ENCODE results near the gene CHSY1.
A peak's percentile ranks its signal among the peaks of the same experiment; 100 is the strongest.

Gene CHSY1

DNA sequence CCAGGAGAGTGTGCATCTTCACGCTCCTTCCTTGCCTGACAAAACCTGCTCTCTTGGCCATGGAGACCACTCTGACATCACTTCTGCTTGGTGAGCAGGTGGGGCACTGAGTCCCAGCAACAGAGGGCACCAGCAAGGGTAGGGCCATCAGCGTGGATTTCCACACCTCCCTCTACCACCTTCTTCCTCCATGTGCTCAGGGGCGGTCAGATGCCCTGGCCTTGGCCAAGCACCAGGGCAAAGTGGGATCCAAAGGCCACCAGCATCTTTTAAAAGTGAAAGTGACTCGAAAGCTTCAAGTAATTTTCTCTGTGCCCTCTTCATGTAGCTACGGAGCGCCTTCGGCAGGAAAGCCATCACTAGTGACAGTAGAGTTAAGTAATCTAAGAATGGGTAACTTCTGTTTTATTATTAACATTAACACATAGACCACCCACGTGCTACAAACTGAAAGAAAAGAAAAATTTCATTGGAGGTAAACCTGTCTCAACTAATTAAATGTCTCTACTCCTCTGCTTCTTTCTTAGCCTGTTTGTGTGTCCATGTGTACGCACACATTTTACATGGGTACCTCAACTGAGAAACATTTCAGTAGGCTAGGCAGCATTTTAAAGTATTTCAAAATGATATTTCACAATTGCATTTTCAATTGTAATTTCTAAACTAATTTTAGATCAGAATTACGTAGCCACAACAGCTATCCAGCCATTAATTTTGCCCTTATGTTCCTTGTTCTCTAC lies 57.9 kb downstream of the CHSY1 start:
- Mint-ChIP-seq H3K27ac (no peak overlapping the region), H3K4me3 (no peak overlapping the region), H3K27me3 (no peaks in the 10 kb centered on the region), H3K36me3 (peaks cover 5% of the 10 kb centered on the region), H3K9me3 (no peaks in the 10 kb centered on the region), H3K4me1 (peaks cover 65% of the 10 kb centered on the region)
- no peak for ATAC-seq

DNA sequence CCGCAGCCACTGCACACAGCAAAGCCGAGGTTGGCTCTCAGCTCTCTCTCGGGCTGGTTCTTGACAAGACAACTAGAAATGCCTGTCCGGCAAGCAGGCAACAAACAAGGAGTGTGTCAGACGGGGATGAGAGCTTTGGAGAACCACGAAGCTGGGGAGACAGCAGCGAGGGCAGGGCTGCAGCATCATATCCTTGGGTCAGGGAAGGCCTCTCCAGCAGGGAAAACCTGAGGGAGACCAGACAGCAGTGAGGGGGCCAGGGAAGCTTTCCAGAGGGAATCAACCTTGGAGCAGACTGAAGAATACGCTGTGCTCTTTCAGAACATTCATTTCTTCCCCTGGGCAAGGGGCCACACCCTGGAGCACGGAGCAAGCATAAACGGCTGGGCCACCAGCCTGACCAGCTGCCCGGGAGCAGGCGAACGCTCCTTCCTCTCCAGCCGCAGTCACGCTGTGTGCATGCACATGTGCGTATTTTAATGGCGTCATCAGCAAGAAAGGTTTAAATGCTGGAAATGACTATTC lies 58.7 kb downstream of the CHSY1 start:
- Mint-ChIP-seq H3K9me3 (no peaks in the 10 kb centered on the region), H3K4me3 (no peak overlapping the region), H3K27me3 (no peaks in the 10 kb centered on the region), H3K4me1 (peaks cover 68% of the 10 kb centered on the region), H3K36me3 (peaks cover 7% of the 10 kb centered on the region), H3K27ac (no peak overlapping the region)
- no peak for ATAC-seq

DNA sequence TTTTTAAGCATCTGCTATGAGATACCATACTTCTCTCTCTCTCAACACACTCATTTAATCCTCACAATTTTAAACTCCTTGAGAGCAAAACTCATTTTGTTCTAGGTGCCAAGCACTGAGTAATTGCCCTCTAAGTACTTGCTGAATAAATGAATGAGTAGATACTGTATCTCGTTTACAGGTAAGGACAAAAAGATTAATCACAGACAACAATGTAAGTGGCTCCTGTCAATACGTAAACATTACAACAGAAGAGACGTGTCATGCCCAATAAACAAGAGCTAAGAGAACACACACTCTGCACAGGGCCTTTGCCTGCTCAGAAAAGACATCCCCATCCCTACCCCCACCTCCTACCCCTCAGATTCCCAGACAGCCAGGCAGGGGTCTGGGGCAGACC lies 59.8 kb downstream of the CHSY1 start:
- Mint-ChIP-seq H3K36me3 (peaks cover 7% of the 10 kb centered on the region), H3K27ac (no peak overlapping the region), H3K4me1 (peaks cover 68% of the 10 kb centered on the region), H3K9me3 (no peaks in the 10 kb centered on the region), H3K4me3 (no peak overlapping the region), H3K27me3 (no peaks in the 10 kb centered on the region)
- ATAC-seq: no peak

DNA sequence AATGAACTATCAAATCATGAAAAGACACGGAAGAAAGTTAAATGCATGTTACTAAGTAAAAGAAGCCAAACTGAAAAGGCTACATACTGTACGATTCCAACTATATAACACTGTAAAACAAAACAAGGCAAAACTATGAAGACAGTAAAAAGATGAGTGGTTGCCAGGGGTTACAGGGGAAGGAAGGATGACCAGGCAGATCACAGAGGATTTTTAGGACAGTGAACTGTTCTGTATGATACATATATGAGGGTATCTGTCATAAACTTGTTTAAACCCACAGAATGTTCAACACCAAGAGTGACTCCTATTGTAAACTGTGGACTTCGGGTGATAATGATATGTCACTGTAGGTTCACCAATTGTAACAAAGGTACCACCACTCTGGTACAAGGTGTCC lies 60.6 kb downstream of the CHSY1 start:
- Mint-ChIP-seq H3K36me3 (peaks cover 7% of the 10 kb centered on the region), H3K9me3 (no peaks in the 10 kb centered on the region), H3K27ac (no peak overlapping the region), H3K4me3 (no peak overlapping the region), H3K27me3 (no peaks in the 10 kb centered on the region), H3K4me1 (peaks cover 66% of the 10 kb centered on the region)
- ATAC-seq: no peak

DNA sequence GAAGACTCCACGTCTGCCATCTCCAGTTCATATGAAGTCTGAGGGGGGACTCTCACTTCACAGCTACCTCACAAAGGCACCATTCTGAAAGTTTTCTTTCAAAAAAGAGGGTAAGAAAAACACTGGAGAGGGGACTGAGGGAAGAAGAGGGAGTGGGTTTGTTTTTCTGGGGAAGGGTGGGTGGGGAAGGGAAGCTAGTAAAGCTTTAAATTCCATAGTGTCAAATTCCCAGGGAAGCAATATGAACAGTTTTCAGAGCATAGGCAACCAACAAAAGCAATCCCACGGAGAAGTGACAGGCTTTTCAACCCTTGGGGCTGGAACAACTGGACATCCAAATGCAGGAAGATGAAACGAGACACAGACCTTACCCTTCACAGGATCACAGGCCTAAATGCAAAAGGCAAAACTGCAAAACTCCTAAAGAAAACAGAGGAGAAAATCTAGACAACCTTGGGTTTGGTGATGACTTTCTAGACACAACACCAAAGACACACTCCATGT lies 61.7 kb downstream of the CHSY1 start:
- no peak for ATAC-seq
- Mint-ChIP-seq H3K27ac (no peak overlapping the region), H3K27me3 (no peaks in the 10 kb centered on the region), H3K36me3 (peaks cover 11% of the 10 kb centered on the region), H3K4me3 (no peak overlapping the region), H3K4me1 (peaks cover 73% of the 10 kb centered on the region), H3K9me3 (no peaks in the 10 kb centered on the region)

DNA sequence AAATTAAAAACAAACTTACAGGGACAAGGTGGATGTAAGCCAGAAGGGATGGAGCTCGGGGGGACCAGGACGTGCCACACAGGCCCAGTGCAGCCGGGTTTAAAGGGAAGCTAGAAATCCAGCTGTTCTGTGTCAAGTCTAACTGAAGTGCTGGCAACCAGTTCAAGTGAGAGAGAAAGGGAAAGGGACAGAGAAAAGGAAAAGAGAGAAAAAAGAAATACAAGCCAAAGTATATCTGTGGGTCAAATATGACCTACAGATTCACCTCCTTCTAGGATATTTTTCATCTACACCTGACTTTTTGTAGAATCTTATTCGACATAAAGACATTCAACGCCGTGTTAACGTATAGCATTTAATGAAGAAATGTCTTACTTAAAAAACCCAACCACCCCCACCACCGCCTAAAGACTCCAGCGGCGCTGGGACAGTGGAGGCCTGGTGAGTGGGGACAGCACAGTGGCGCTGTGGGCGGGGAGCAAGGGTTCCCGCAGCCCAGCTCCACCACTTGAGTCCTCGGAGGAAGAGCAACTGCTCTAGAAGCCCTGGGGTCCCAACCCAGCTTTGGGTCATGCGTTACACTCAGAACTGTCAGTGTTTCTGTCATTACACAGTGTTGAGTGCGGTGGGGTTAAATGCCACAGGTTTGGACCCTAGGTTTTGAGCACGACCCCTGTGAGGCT lies 62.3 kb downstream of the CHSY1 start:
- ATAC-seq: no peak
- Mint-ChIP-seq H3K9me3 (no peaks in the 10 kb centered on the region), H3K4me3 (no peak overlapping the region), H3K4me1 (peaks cover 74% of the 10 kb centered on the region), H3K27ac (peak overlapping the region; percentile 77), H3K36me3 (peaks cover 11% of the 10 kb centered on the region), H3K27me3 (no peaks in the 10 kb centered on the region)

DNA sequence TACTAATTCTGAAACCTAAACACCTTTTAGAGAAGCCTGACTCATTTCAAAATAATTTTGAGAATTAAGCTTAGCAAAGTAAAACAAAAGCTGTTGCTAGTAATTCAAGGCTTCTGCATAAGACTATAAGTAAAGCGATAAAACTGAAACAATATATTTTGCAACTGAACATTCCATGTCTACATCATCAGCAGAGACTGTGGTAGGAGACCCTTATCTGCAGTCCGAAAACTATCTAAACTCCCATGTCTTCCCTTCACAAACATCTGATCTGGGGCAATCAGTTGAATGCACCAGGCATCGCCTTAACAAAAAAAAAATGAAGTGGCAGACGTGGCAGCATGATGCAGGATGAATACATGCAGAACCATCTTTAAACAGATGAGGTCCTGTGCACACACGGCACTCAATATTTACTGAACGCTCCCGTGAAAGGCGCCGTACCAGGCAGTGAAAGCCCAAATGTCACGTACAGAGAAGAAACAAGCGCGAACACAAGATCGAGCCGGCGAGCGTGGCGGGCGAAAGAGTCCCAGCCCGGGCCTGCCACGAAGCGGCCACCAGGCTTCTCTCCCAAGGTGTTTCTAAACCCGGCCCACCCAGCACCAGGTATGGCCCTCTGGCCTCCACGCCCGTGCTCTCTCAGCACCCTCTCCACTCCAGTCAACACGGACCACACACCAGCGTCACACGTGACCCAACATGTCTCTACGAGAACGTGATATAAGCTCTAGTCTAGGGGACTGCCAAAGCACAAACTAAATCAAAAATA lies 63.0 kb downstream of the CHSY1 start:
- Mint-ChIP-seq H3K36me3 (peaks cover 11% of the 10 kb centered on the region), H3K27me3 (no peaks in the 10 kb centered on the region), H3K27ac (peak overlapping the region; percentile 77), H3K4me1 (peaks cover 67% of the 10 kb centered on the region), H3K4me3 (peak overlapping the region; percentile 38), H3K9me3 (no peaks in the 10 kb centered on the region)
- ATAC-seq: peak; percentile 65

DNA sequence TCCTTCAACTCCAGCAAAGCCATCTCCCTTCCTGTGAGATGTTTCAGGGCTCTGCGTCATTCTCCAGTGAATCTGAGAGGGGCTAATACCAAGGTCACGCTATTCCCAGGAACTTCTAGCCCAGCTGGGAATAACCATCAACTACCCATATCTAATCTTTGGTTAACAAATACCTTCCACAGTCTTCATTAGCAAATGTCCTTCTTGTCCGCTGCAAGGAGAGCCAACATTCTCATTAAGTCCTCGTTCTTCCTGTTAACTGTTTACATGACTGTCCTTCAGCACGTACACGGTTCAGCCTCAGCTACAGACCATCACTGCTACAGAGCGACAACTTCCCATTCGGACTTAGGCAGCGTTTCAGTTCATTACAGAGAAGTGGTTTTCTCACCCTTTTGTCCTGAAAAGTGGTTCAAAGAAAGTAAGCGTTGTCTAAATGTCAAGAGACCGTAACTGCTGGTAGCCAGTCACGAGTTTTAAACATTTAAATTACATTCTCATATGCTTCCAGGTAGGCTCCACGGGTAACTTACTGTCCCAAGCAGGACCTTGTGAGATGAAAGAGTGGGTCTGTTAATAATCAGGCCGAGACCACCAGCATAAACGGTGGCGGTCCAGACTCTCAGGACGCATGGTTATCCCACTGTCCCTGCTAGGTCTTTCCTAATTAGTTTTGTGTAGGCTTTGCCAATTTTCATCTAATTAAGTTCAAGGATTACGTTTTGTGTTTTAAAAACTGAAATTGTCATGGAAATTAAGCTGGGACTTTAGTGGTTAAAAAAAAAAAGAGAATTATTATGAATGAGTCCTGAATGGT lies 63.8 kb downstream of the CHSY1 start:
- H3K36me3 Mint-ChIP-seq: peaks cover 18% of the 10 kb centered on the region
- peak overlapping the region; percentile 77 for H3K27ac Mint-ChIP-seq
- peak; percentile 77 for ATAC-seq

DNA sequence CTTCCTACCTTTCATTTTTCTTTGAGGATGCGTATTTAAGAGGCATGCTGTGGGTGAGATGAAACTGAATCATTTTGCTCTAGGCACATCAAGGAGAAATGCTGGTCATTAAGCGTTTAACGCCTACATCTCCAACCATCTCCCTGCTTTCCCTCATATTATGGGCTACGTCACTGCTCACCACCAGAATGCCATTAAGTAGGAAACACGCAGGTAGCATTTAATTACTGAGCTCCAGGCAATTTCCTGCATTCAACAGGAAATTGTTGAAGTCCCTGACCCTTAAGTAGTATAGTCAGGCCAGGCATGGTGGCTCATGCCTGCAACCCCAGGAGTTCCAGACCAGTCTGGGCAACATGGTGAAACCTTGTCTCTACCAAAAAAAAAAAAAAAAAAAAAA lies 66.1 kb downstream of the CHSY1 start:
- Mint-ChIP-seq H3K4me1 (peaks cover 56% of the 10 kb centered on the region), H3K36me3 (peaks cover 36% of the 10 kb centered on the region), H3K9me3 (no peaks in the 10 kb centered on the region), H3K27me3 (no peaks in the 10 kb centered on the region), H3K27ac (no peak overlapping the region), H3K4me3 (no peak overlapping the region)
- no peak for ATAC-seq

More for the DNA sequence above, 63.8 kb downstream of the CHSY1 start:
- H3K4me1 Mint-ChIP-seq: peaks cover 67% of the 10 kb centered on the region
- no peaks in the 10 kb centered on the region for H3K27me3 Mint-ChIP-seq
- peak overlapping the region; percentile 54 for H3K4me3 Mint-ChIP-seq
- no peaks in the 10 kb centered on the region for H3K9me3 Mint-ChIP-seq

DNA sequence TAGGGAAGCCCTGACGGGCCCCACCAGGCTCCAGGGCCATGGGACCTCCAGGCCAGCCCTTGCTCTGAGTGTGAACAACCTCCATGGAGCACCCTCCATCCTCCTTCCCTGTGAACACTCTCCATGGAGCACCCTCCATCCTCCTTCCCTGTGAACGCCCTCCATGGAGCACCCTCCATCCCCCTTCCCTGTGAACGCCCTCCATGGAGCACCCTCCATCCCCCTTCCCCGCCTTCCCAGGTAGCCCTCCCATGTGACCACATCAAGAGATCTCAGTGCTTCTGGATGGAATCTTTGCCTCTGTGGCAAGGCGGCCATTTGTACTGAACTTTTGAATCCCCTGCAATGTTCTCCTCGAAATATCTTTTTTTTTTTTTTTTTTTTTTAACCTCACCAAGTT lies 66.5 kb downstream of the CHSY1 start:
- Mint-ChIP-seq H3K4me1 (peaks cover 53% of the 10 kb centered on the region), H3K9me3 (no peaks in the 10 kb centered on the region), H3K36me3 (peaks cover 36% of the 10 kb centered on the region), H3K27ac (no peak overlapping the region), H3K4me3 (no peak overlapping the region), H3K27me3 (no peaks in the 10 kb centered on the region)
- no peak for ATAC-seq

DNA sequence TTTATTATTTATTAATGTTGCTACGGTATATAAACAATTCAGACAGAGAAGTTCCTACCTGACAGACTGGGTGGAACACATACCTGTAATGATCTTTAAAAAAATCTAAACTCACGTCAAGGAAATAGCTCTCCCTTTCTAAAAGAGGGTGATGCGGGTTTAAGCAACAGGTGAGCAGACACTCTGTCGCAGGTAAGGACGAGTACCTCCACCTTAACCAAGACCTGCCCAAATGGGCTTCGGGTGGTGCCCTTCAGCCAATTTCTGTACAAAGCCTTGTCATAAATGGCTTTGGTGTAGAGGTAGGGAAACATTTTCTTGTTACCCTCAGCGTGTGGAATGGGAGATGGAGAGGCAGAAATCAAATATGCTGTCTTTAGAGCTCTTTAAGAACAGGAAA lies 67.0 kb downstream of the CHSY1 start:
- no peaks in the 10 kb centered on the region for H3K27me3 Mint-ChIP-seq
- H3K4me3 Mint-ChIP-seq: no peak overlapping the region
- ATAC-seq: no peak
- H3K36me3 Mint-ChIP-seq: peaks cover 36% of the 10 kb centered on the region
- no peaks in the 10 kb centered on the region for H3K9me3 Mint-ChIP-seq
- H3K4me1 Mint-ChIP-seq: peaks cover 50% of the 10 kb centered on the region
- no peak overlapping the region for H3K27ac Mint-ChIP-seq

DNA sequence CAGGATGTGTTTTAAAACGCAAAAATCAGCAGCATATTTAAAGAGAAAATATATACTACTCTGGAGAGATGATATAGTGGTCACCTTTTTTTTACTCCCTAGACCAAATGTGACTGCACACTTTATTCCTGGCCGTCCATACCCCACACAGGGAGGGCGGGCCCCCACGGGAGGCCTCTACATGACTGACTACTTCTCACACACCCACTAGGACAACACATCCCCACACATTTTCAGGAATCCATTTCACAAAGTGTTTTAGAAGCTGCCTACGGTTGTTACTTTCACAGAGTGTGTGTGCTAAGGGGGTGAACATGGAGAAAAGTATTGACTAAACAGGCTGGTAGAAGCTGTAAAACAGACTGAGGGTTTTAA lies 67.9 kb downstream of the CHSY1 start:
- no peaks in the 10 kb centered on the region for H3K27me3 Mint-ChIP-seq
- H3K36me3 Mint-ChIP-seq: peaks cover 36% of the 10 kb centered on the region
- H3K4me1 Mint-ChIP-seq: peaks cover 41% of the 10 kb centered on the region
- H3K4me3 Mint-ChIP-seq: no peak overlapping the region
- ATAC-seq: no peak
- no peak overlapping the region for H3K27ac Mint-ChIP-seq
- no peaks in the 10 kb centered on the region for H3K9me3 Mint-ChIP-seq

DNA sequence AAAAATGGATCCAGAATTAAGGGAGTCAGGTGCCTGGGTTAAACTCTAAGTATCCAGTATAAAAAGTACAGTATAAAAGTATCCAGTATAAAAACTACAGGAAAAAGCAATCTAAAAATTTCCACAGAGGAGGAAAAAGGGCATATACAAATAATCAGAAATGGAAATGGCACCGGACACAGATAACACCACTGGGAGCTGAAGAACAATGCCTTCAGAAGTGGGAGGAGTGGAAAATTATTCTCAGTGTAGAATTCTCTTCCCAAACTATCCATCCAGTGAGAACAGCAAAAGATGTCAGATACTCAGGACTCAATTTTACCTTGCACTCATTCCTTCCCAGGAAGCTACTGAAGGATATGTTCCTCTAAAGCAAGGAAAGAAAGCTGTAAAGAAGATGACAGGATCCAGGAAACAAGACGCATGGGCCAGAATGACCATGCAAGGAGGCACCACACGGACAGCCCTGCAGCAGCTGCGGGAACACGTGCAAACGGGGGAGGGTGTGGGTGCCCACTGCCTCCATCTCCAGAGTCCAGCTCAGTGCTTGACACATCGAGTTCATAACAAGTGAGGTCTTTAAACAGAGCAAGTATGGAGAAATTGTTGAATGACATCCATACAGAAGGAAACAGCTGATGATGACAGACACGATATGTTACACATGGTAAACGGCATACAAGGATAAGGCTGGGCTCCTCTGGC lies 68.5 kb downstream of the CHSY1 start:
- Mint-ChIP-seq H3K27ac (no peak overlapping the region), H3K4me1 (peaks cover 36% of the 10 kb centered on the region), H3K27me3 (no peaks in the 10 kb centered on the region), H3K9me3 (no peaks in the 10 kb centered on the region), H3K36me3 (peaks cover 39% of the 10 kb centered on the region), H3K4me3 (no peak overlapping the region)
- ATAC-seq: no peak

DNA sequence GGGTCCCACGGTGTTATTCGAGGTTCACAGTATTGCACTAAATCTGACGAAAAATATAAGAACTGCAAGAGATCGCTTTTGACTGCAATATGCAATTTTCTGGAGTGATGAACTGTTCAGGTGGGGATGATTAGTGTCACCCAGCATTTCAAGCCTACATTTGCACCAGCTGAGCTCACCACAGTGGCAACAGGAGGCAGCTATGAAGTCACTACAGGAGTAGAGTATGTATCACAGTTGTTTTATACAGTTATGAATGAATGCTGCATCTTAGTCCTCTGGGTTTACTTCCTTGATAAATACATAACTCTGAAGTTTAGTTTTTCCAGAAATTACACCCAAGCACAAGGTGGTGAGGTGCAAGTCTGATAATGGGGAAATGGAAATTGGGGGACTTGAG lies 69.6 kb downstream of the CHSY1 start:
- Mint-ChIP-seq H3K36me3 (peaks cover 51% of the 10 kb centered on the region), H3K4me1 (peaks cover 27% of the 10 kb centered on the region), H3K27ac (no peak overlapping the region), H3K9me3 (no peaks in the 10 kb centered on the region), H3K4me3 (no peak overlapping the region), H3K27me3 (no peaks in the 10 kb centered on the region)
- no peak for ATAC-seq
